Psoas muscle (tissue), 8 donors: ENCODE measurements around the gene TRAPPC11. TPM values are rescaled to one million over a fixed set of nuclear protein-coding genes. Genes with fewer than 3 reads are reported as not detected.

Experiments
- ATAC-seq, 4 donors: fragments of 200-7000 bp; cut with Tn5 transposase; one replicate each; pipeline ENCODE4 v1.9.1; 2020; ENCODE audit warnings: moderate library complexity in 3 of 4, mild to moderate bottlenecking in 2 of 4
- DNase-seq, 2 donors: peaks; one replicate each; pipeline ENCODE4 v3.0.0-alpha.2; 2020
- H3K27ac ChIP-seq: fragments of 200-600 bp; one replicate; pipeline ENCODE4 v1.8.0; 2022
- H3K27me3 ChIP-seq, 3 donors: fragments of 200-600 bp in 1 of 3; one replicate each; pipeline versions ENCODE4 v1.6.1 to v1.8.0; 2013 to 2022; ENCODE audit warnings: low read length in 2 of 3, mild to moderate bottlenecking in 2 of 3, moderate library complexity in 1 of 3; ENCODE audit not compliant: insufficient read depth in 3 of 3
- H3K36me3 ChIP-seq, 2 donors: fragments of 200-600 bp in 1 of 2; one replicate each; pipeline versions ENCODE4 v1.6.1 to v1.8.0; 2013 to 2022; ENCODE audit warnings: low read depth in 1 of 2, mild to moderate bottlenecking in 1 of 2, moderate library complexity in 1 of 2; ENCODE audit not compliant: insufficient read depth in 1 of 2
- H3K4me1 ChIP-seq: fragments of 200-600 bp; one replicate; pipeline ENCODE4 v1.8.0; 2022
- H3K4me3 ChIP-seq: fragments of 200-600 bp; one replicate; pipeline ENCODE4 v1.8.0; 2022; ENCODE audit warnings: mild to moderate bottlenecking
- H3K9me3 ChIP-seq: fragments of 200-600 bp; one replicate; pipeline ENCODE4 v1.8.0; 2022
- WGBS, 3 donors: extraction: QIAGEN DNeasy Blood & Tissue Kit; methylation state at CpG; one replicate each; pipeline versions ENCODE4 v1.1.6 to v1.1.7; 2013; 5-methylcytosine and 5-hydroxymethylcytosine counted together
- intact Hi-C, 2 donors: fragments of 100-400 bp; cut with DNase I; formaldehyde crosslinking; loops; one replicate each; pipeline versions ENCODE4 v1.11.0 to v1.14.2; 2022
- polyA plus RNA-seq, 3 donors: library from polyadenylated mRNA; stranded (reverse); fragments of 200-250 nt; gene quantifications; one replicate each; pipeline ENCODE4 v1.2.3, GENCODE V29; 2013
- total RNA-seq, 4 donors: library from RNA; stranded (reverse); fragmentation: NEBNext Ultra II Directional in 2 of 4; extraction: Animal tissue kit (Norgen Biotek cat#: 25700) in 2 of 4; gene quantifications; one replicate each; pipeline versions ENCODE4 v1.2.1 to v1.2.4, GENCODE V29; 2021 to 2023
- TF ChIP-seq, protein P1 (sequence below): fragments of 200-600 bp; IDR thresholded peaks from one replicate; pipeline ENCODE4 v1.8.0; 2022; ENCODE audit warnings: antibody characterized with exemption
- donor health status: healthy with polysubstance abuse.
- donor health status: DM: no; HTN: no; CAD: no; lungs with moderate emphysema.
- donor health status: Bipolar disorder and iron deficiency.
- donor health status: healthy.
- donor health status: DM: yes; HTN: yes; CAD: no.
- donor health status: DM: no; HTN: no; CAD: no.
- donor health status: DM: no; HTN: no; CAD: no.
- donor health status: DM: yes; HTN: yes; CAD: no.

The TRAPPC11 gene
- total and polyA plus RNA-seq, 7 donors = 10.5 to 24.3 (median 20.6) TPM

DNA sequence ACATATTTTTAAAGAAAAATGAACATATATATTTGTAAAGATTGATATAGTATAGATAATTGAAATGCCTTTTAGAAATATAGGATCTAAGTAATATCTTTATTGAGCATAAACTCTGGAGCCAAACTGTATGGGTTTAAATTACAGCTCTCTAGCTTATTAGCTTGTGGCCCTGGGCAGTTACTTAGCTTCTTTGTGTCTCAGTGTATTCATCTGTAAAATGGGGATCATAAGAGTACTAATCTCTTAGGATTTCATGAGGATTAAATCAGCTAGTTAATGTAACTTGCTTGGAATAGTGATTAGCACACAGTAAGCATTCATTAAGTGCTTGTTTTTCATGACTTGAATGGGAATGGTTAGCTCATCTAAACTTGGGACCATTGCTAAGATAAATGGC is 32.8 kb downstream of the TRAPPC11 start:
- Histone ChIP-seq H3K4me1 (no peaks in the 10 kb centered on the region), H3K4me3 (no peak overlapping the region), H3K27ac (no peak overlapping the region), H3K27me3 (no peaks in the 10 kb centered on the region), H3K9me3 (no peaks in the 10 kb centered on the region), H3K36me3 (peaks cover 11 to 100% of the 10 kb centered on the region in 2 donors)
- ATAC-seq (no peak), DNase-seq (no peak)
- TF ChIP-seq, protein P1, sequence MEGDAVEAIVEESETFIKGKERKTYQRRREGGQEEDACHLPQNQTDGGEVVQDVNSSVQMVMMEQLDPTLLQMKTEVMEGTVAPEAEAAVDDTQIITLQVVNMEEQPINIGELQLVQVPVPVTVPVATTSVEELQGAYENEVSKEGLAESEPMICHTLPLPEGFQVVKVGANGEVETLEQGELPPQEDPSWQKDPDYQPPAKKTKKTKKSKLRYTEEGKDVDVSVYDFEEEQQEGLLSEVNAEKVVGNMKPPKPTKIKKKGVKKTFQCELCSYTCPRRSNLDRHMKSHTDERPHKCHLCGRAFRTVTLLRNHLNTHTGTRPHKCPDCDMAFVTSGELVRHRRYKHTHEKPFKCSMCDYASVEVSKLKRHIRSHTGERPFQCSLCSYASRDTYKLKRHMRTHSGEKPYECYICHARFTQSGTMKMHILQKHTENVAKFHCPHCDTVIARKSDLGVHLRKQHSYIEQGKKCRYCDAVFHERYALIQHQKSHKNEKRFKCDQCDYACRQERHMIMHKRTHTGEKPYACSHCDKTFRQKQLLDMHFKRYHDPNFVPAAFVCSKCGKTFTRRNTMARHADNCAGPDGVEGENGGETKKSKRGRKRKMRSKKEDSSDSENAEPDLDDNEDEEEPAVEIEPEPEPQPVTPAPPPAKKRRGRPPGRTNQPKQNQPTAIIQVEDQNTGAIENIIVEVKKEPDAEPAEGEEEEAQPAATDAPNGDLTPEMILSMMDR = no peak
- intact Hi-C loops = no loop called here

DNA sequence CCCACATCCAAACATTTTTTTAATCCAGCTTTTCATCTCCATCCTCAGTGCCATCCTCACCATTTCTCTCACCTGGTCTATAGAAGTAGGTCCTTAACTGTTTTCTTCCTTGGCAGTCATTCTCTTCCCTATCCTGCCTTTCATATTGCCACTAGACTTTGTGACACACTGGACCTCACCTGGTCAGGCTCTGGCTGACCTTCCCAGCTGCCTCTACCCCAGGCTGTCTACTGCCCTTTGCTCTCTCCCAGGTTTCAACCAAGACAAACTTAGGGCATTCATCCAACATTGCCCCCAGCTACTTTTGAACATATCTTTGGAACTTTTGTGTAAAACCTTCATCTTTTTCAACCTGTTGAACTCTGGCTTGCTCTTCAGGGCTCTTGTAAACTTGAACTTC is 39.8 kb downstream of the TRAPPC11 start:
- Histone ChIP-seq H3K4me3 (no peak overlapping the region), H3K9me3 (no peaks in the 10 kb centered on the region), H3K36me3 (peaks cover 7 to 100% of the 10 kb centered on the region in 2 donors), H3K27me3 (no peaks in the 10 kb centered on the region), H3K27ac (no peak overlapping the region), H3K4me1 (no peaks in the 10 kb centered on the region)
- DNase-seq (no peak), ATAC-seq (no peak)
- TF ChIP-seq, protein P1 = no peak
- intact Hi-C loops = no loop called here

DNA sequence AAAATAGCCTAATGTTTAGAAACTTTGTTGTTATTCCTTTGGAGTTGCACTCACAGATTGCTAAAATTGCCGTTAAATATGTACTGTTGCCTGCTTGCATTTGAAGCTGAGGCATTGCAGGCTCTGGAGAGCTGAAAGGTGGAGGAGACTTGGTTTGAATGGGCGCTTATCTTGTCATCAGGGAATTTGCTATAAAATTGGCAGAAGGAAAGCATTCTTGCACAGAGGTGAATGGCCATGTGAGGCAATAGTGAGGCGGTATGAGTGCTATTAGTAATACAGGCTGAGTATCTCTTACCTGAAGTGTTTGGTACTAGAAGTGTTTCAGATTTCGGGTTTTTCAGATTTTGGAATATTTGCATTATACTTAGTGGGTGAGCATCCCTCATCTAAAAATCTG is 41.3 kb downstream of the TRAPPC11 start:
- H3K27me3 ChIP-seq = no peaks in the 10 kb centered on the region

DNA sequence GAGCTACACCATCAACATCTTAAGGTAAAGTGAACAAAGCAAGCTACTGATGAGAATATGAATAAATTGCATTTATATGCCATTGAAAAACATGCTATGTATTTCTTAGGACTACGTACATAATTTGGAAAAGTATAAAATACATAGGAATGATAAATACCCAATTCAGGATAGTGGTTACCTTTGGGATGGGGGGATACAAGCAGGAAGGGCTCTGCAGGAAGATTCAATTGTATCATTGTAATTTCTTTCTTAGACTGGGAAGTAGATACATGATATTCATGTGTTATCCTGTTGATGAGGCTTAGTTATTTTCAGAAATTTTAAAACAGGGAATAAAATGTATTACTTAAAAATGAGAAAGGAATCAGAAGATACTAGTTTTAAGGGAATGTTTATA is 43.4 kb downstream of the TRAPPC11 start:
- DNase-seq (no peak), ATAC-seq (no peak)
- H3K36me3 ChIP-seq = peaks cover 7 to 97% of the 10 kb centered on the region in 2 donors
- no peak overlapping the region for H3K27ac ChIP-seq
- no peaks in the 10 kb centered on the region for H3K9me3 ChIP-seq
- TF ChIP-seq, protein P1 = no peak
- WGBS, 3 donors = 75 to 99% (median 98%) methylated on average over 1 of the region's 1 CpG
- H3K27me3 ChIP-seq = no peaks in the 10 kb centered on the region
- H3K4me3 ChIP-seq = no peak overlapping the region
- intact Hi-C loops = loop anchor here in 1 of 2 donors (5.0 kb wide), 1 partner anchor 35 kb away; no protein-coding TSS in a partner anchor
- H3K4me1 ChIP-seq = no peaks in the 10 kb centered on the region

More for the DNA sequence above, 41.3 kb downstream of the TRAPPC11 start:
- peaks cover 7 to 97% of the 10 kb centered on the region in 2 donors for H3K36me3 ChIP-seq
- no peaks in the 10 kb centered on the region for H3K4me1 ChIP-seq
- no peak overlapping the region for H3K27ac ChIP-seq
- intact Hi-C loops = loop anchor here in 1 of 2 donors (5.0 kb wide), 1 partner anchor 33 kb away; no protein-coding TSS in a partner anchor
- ATAC-seq = no peak
- TF ChIP-seq, protein P1 = no peak
- H3K9me3 ChIP-seq = no peaks in the 10 kb centered on the region
- H3K4me3 ChIP-seq = no peak overlapping the region
- DNase-seq = no peak
- WGBS, 3 donors = 82 to 98% (median 95%) methylated on average over 4 of the region's 4 CpGs

DNA sequence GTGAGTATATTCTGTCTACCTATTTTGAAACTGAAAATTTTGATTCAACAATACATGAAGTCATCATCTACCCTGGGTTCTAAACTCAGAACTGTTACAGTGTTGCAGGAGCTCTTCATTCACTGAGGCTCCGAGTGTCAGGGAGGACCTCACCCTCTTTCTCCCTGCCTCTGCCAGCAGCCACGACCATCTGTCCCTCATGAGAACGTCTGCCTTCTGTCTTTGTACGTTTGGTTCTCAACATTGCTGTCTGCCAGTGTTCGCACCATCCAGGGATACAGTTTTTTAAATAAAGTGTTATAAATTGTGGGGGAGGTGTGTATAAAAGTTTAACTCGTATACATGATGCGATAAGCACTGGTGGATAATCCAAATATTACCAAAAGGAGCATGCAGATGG is 55.5 kb downstream of the TRAPPC11 start:
- Histone ChIP-seq H3K9me3 (no peaks in the 10 kb centered on the region), H3K27me3 (no peaks in the 10 kb centered on the region), H3K4me1 (no peaks in the 10 kb centered on the region), H3K27ac (no peak overlapping the region), H3K4me3 (no peak overlapping the region), H3K36me3 (peaks cover 3 to 46% of the 10 kb centered on the region in 2 donors)
- no peak for DNase-seq
- 59 to 67% (median 59%) methylated on average over 7 of the region's 7 CpGs for WGBS, 3 donors
- TF ChIP-seq, protein P1 = no peak
- no peak for ATAC-seq
- intact Hi-C loops = loop anchor here in 1 of 2 donors (10.0 kb wide), 1 partner anchor 780 kb away; no protein-coding TSS in a partner anchor
